Choroid plexus epithelial cell (primary cell): ENCODE data around the gene CUEDC1.

Experiments used
- DNase-seq: peaks from one replicate; pipeline ENCODE4 v3.0.0-alpha.2; 2010; ENCODE audit warnings: low read depth
- H3K4me3 ChIP-seq: 2 replicates; pipeline ENCODE4 v1.5.1; 2011; ENCODE audit warnings: low read depth, mild to moderate bottlenecking, control low read depth, low read length, moderate library complexity
- TF ChIP-seq, protein P1 (sequence below): conservative IDR thresholded peaks from 2 replicates; pipeline ENCODE4 v1.5.1; 2011; ENCODE audit warnings: low read depth, mild to moderate bottlenecking, control low read depth, inconsistent platforms, low read length, moderate library complexity

CUEDC1 gene

DNA sequence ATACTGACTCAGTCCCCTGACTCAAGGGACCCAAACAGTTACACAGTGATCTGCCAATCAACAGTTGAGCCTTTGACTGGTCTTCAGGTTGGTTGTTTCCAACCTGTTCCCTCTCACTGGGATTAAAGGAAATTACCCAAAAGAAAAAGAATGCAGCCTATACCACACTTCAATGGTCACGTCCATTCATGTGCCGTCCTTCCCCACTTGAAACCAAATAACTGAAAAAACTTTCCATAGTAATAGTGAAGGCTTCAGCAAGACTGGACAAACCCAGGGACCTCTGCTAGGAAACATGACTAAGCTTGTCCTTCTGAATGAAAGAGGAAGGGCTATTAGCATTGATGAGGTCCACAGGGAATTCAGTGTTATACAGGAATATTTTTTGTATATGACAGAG lies 135.9 kb downstream of the CUEDC1 start:
- no peak for DNase-seq
- TF ChIP-seq, protein P1, sequence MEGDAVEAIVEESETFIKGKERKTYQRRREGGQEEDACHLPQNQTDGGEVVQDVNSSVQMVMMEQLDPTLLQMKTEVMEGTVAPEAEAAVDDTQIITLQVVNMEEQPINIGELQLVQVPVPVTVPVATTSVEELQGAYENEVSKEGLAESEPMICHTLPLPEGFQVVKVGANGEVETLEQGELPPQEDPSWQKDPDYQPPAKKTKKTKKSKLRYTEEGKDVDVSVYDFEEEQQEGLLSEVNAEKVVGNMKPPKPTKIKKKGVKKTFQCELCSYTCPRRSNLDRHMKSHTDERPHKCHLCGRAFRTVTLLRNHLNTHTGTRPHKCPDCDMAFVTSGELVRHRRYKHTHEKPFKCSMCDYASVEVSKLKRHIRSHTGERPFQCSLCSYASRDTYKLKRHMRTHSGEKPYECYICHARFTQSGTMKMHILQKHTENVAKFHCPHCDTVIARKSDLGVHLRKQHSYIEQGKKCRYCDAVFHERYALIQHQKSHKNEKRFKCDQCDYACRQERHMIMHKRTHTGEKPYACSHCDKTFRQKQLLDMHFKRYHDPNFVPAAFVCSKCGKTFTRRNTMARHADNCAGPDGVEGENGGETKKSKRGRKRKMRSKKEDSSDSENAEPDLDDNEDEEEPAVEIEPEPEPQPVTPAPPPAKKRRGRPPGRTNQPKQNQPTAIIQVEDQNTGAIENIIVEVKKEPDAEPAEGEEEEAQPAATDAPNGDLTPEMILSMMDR = no peak
- no peak overlapping the region for H3K4me3 ChIP-seq

DNA sequence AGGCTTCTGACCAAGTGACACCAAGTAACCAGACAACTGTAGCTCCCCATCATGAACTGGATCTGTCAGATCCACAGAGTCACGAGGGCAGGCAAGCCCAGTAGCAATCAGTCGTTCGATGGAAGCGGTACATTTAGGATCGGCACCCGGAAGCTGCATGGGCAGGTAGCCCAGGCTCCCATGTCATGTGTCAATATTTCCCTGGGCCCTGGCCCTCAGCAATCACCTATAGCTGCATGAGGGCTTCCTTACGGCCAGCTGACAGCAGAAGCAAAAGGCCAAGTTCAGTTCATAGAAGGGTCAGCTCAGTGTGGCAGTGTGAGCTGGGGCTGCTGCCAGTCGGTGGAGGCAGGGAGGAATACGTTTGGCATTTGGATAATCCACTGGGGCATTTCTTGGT lies 137.1 kb downstream of the CUEDC1 start:
- TF ChIP-seq, protein P1 = no peak

DNA sequence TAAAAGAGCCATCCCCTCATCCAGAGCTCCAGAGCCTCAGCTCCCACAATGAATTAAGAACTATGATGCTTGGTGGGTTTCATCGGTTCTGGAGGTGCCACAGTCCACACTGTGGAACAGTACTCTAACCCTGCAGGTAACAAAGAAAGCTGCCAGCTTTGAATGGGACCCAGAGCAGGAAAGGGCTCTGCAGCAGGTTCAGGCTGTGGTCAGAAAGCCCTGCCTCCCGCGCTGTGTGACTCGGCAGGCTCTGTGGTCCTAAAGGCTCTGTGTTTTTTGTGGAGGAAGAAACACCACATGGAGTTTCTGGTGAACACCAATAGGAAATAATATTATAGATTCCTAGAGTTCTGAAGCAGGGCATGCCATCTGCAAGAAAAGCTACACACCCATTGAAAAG lies 137.9 kb downstream of the CUEDC1 start:
- TF ChIP-seq, protein P1 = no peak
- no peak overlapping the region for H3K4me3 ChIP-seq

More for the DNA sequence above, 137.1 kb downstream of the CUEDC1 start:
- H3K4me3 ChIP-seq = no peak overlapping the region
- no peak for DNase-seq

DNA sequence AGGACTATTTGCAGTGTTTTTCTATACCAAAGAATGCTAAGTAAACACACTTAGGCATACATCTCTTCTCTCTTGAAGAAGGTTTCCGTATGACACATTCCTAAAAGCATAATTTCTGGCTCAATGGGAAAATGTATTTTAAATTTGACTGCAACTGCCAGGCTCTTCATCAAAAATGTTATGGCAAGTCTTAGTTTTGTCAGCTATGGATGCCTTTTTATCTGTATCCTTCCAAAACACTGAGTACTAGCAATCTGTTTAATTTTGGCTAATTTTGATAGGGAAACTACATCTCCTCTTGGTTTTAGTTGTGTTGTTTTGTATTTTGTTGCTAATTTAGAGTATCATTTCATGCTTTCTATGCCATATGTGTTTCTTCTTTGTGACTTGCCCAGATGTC lies 140.8 kb downstream of the CUEDC1 start:
- DNase-seq = no peak
- no peak overlapping the region for H3K4me3 ChIP-seq
- TF ChIP-seq, protein P1 = no peak

More for the DNA sequence above, 137.9 kb downstream of the CUEDC1 start:
- DNase-seq = no peak

DNA sequence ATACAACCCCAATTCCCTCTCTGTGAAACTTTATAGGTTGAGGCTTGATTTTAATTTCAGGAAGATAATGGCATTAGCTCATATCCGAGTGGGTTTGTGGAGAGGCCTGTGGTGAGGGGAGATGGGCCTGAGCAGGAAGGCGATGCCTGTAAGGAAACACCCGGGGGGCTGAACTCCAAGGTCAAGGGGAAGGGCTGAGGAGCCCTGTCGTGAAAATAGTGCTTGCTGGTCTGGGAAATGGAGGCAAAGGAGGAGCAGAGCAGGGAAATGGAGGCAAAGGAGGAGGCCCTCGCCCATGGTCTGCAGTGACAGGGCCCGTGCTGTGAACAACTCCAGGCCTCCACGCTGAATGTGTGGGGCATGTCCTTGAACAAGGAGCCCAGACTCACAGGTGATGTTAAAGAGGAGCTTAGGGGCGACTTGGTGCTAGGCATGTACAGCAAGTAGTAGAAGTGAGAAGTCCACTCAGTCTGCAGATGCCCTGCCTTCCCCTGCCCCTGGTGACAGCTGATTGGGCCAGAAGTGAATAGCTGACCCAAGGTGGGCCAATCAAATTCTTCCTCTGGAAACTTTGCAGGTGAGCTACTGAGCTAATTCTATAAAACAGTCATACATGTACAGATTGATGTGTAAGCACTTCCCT lies 143.5 kb downstream of the CUEDC1 start:
- TF ChIP-seq, protein P1 = no peak
- H3K4me3 ChIP-seq = no peak overlapping the region
- DNase-seq = no peak
